HG02571 (cell line): ENCODE results near the gene SLC9A4.

Source experiments
- ATAC-seq: cut with Tn5 transposase; IDR thresholded peaks from one replicate; pipeline ENCODE4 v1.9.1; 2021; ENCODE audit warnings: mild to moderate bottlenecking, moderate library complexity; ENCODE audit not compliant: unreplicated experiment

Gene SLC9A4

DNA sequence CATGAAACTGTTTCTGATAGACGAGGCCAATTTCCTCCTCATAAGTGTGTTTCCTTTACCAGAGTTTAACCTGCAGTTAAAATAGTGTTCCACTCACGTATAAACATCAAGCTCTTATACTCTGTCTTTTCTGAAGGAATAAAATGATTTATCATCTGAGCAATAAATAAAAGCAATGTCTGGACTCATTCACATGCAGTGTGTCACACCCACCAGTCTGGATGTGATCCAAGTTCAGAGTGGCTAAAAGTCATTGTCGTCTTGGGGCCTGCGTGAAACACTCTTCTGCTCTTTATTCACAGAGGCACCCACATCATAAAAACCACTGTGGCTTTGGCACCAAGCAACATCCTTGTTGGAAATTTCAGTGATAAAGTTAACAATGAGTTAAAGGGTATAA lies 19.5 kb upstream of the SLC9A4 start:
- ATAC-seq, result no peak

DNA sequence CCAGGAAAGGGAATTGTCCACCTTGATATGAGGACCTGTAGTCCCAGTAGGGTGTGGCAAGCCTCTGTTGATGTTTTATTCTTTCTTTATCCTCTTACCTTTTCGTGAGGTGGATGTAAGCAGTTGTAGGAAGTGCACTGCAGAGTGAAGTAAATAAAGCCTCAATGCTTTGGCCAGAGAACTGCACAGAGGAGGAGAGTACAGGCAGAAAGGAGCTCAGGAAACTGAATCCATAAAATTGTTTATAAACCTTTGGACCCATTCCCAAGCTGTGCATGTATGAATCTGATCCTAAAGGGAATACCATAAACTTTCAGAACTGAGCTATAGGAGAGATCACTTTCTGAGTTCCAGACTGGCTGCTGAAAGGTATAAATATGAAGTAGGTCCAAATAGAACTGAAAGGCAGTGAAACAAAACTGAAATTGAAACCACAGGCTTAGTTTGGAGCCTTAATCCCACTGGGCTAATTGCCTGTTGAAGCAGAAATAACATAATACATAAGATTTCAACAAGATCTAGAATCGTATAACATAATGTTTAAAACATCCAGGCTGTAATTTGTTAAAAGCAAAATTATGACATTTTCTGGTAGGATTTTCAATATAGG lies 17.9 kb upstream of the SLC9A4 start:
- no peak for ATAC-seq

DNA sequence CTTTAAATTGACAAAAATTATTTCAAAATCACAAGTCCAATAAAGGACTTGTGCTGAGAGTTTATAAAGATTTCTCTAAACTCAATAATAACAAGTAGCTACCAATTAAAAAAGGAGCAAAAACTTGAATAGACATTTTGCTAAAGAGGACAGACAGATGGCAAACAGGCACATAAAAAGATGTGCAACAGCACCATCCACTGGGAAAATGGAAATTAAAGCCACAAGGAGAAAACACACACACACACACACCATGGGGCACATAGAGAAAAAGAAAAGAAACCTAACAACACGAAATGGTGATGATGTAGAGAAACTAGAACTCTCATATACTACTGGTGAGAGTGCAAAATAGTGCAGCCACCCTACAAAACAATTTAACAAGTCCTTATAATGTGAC lies 12.6 kb upstream of the SLC9A4 start:
- ATAC-seq, result no peak

DNA sequence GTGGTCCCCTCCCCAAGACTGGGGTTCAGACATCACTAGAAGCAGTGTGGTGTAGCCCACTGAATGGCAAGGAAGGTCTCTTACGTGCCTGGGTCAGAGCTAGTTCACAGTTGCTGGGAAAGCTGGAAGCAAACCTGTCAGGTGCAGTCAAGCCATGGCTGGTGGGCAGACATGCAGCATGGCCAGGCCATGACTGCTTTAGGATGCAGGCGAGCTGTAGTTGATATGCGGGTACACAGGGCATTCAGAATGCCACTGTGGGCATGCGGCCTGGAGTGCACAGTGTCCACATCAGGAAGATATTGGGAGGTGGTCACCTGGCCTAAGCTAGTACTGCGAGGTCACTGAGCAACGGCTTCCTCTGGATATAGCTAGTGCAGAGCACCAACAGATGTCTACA lies 11.8 kb upstream of the SLC9A4 start:
- ATAC-seq, result no peak

DNA sequence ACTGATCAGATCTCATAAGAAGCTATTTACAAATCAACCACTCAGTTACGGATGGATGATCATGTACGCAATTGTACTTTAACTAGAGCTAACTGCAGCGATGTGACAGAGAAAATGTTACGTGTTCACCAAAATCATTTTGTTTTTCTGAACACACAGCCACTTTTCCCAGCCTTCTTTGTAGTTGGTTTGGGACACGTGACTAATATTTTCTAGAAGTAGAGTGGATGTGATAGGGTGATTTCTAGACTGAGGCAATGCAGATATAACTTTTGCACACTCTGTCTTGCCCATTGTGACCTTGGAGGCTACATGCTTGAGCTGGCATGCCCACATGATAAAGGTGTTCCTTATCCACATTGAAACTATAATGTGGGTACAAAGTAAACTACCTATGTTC lies 9.9 kb upstream of the SLC9A4 start:
- no peak for ATAC-seq

GRCh38 chr2:102470168-102470567 lies 2.9 kb upstream of the SLC9A4 start:
- no peak for ATAC-seq

- no peak for ATAC-seq
Measured at GRCh38 chr2:102473631-102474030, 605 bp downstream of the SLC9A4 start.

GRCh38 chr2:102474785-102475184 lies 1.8 kb downstream of the SLC9A4 start:
- ATAC-seq, result no peak

- ATAC-seq, result no peak
Measured at GRCh38 chr2:102478686-102479470, 5.9 kb downstream of the SLC9A4 start.

DNA sequence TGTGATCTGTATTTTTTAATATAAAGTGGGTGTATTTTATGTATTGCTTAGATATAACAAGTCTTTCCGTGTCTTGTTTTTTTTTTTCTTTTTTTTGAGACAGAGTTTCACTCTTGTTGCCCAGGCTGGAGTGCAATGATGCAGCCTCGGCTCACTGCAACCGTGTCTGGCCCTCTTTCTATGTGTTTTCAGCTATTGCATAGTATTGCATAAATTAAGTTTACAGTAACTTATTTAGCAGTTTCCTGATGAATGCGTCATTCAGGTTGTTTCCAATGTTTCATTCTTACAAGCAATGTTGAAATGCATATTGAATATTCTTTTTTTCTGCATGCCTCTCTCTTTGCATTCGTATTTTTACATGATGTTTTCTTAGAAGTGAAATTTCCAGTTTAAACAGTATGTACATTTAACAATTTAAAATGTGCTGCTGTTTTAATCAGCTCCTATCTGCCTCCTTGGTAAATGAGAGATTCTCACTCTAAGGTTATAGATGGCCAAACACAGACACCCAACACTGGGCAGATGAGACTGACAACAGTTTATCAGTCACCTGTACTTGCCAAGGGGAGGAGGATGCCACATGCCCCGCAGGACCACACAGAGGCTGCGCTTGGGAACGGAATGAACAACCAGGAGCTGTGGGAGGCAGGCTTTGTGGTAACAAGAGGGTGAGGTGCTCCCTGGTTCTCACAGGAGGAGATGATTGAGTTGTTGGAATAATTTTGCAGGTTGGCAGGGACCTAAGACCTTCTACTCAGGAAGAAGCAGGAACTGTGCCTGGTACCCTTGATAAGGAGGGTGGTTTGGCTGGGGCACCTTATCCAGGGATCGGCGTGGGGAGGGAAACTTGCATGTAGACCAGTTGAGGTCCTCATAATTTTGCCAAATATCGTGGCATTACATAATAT lies 7.5 kb downstream of the SLC9A4 start:
- no peak for ATAC-seq

DNA sequence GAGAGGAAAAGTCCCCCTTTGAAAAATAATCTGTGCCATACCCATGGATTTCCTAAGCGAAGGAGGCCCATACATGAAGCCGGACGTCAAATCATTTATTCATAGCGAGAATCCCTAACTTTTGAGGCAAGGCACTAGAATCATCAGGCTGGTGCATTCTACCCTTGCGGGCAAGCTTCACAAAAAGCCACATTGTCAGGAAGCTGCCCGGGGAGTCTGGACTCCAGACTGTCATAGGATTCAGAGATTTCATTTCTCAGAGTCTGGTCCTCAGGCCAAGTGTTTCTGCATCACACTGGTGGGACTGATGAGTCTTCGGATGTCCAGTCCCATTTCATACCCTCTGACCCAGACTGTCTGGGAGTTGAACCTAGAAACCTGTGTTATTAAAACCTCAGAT lies 8.9 kb downstream of the SLC9A4 start:
- ATAC-seq, result no peak

GRCh38 chr2:102483086-102483485 lies 10.1 kb downstream of the SLC9A4 start:
- ATAC-seq, result no peak

DNA sequence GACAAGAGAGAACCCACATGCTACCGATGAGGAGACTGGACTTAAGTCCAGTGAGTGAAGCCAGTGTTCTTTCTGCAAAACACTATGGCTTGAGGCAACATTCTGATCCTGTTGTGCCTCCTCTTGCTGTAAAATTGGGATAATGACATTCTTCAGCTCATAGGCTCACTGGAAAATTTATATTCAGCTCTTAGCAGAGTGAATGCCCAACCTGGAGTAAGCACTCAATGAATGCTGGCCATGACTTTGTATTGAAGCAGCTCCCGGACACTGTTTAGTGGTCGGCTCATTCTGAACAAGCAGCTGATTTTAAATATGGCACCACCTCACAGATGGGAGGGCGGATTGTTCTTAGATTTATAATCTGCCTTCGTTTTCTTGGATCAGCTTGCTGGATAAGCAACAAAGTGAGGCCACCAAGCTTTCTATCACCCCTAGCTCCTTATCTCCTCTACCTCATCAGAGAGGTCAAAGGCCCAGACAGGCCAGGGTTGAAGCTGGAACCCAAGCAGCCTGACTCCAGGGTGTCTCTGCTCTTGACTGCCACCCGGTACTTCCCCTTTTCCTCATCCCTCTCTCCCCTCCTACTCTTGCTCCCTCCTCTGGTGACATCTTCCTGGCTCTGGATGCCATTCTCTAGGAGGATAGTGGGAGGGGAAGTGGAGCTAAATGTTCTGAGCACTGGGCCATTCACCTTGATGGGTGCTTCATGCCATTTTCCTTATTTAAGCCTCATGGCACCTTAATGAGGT lies 11.5 kb downstream of the SLC9A4 start:
- no peak for ATAC-seq

DNA sequence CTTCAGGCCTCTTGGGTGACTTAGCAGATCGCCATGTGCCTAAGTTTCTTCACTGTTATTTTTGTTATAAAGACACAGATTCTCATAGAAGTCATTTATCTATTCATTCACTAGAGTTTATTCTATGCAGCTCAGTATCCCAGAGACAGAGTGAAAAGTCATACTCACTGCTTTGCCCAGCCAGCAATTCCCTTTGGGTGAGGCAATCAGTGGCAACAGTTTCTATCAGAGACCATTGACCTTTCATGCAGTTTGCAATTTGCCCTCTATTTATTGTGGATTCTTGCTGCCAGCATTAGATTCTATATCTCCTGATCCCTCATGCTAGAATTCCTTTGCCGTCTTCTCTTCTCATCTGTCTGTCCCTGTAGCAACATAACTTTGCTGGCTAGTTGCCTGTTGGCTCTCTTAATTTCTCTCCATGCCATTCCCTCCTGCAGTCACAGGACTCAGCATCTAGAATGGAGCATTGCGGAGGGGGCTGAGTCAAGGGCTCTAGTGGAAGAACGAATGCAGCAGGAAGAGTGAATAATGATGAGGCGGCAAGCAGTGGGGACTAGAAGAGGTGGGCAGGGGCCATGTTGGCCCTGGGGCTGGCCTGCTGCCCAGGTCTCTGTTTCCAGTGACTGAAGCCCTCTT lies 12.2 kb downstream of the SLC9A4 start:
- ATAC-seq, result no peak

- no peak for ATAC-seq
Measured at GRCh38 chr2:102486941-102487702, 14.1 kb downstream of the SLC9A4 start.

GRCh38 chr2:102487761-102488462 lies 14.9 kb downstream of the SLC9A4 start:
- no peak for ATAC-seq

GRCh38 chr2:102489646-102490045 lies 16.6 kb downstream of the SLC9A4 start:
- ATAC-seq, result no peak

DNA sequence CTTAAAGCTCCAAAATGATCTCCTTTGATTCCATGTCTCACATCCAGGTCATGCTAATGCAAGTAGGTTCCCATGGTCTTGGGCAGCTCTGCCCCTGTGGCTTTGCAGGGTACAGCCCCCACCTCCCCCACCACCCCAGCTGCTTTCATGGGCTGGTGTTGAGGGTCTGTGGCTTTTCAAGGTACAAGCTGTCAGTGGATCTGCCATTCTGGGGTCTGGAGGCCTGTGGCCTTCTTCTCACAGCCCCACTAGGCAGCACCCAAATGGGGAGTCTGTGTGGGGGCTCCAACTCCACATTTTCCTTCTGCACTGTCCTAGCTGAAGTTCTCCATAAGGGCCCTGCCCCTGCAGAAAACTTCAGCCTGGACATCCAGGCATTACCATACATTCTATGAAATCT lies 19.0 kb downstream of the SLC9A4 start:
- no peak for ATAC-seq

DNA sequence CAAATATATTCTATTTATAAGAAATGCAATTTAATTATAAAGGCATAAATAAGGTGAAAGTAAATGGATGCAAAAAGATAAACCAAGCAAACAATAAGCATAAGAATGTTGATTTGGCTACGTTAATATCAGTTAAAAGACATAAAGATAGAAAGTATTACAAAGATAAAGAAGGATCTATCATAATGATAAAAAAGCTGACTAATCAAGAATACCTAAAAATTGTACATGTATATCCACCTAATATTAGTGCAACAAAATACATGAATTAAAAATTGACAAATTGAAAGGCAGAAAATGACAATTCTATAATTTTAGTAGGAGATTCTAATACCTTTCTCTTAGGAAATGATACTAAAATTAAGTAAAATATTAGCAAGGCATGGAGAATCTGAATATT lies 21.5 kb downstream of the SLC9A4 start:
- no peak for ATAC-seq
